Measurements from ENCODE around the gene PMF1.

Gene PMF1

DNA sequence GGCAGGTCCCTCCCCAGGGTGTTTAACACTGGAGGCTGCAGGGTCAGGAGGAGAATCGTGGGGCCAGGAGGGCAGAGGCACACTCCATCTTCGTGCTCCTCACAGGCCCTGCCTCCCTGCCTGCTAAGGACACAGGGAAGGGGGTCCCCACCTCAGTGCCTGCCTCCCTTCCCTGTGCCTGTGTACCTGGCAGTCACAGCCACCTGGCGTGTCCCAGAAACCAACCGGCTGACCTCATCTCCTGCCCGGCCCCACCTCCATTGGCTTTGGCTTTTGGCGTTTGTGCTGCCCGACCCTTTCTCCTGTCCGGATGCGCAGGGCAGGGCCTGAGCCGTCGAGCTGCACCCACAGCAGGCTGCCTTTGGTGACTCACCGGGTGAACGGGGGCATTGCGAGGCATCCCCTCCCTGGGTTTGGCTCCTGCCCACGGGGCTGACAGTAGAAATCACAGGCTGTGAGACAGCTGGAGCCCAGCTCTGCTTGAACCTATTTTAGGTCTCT, 28.6 kb downstream of the PMF1 start:
- DNase-seq: no peak

DNA sequence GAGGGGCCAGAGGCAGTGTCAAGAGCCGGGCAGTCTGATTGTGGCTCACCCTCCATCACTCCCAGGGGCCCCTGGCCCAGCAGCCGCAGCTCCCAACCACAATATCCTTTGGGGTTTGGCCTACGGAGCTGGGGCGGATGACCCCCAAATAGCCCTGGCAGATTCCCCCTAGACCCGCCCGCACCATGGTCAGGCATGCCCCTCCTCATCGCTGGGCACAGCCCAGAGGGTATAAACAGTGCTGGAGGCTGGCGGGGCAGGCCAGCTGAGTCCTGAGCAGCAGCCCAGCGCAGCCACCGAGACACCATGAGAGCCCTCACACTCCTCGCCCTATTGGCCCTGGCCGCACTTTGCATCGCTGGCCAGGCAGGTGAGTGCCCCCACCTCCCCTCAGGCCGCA, 29.1 kb downstream of the PMF1 start, which contains the start of gene BGLAP:
BGLAP (plus strand) TSS at position 259 of the 400 bp plus-strand sequence; CDS start at position 307, 48 bp downstream.
- DNase-seq: no peak

DNA sequence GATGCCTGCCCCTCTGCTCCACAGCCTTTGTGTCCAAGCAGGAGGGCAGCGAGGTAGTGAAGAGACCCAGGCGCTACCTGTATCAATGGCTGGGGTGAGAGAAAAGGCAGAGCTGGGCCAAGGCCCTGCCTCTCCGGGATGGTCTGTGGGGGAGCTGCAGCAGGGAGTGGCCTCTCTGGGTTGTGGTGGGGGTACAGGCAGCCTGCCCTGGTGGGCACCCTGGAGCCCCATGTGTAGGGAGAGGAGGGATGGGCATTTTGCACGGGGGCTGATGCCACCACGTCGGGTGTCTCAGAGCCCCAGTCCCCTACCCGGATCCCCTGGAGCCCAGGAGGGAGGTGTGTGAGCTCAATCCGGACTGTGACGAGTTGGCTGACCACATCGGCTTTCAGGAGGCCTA, 29.9 kb downstream of the PMF1 start:
- DNase-seq: no peak

DNA sequence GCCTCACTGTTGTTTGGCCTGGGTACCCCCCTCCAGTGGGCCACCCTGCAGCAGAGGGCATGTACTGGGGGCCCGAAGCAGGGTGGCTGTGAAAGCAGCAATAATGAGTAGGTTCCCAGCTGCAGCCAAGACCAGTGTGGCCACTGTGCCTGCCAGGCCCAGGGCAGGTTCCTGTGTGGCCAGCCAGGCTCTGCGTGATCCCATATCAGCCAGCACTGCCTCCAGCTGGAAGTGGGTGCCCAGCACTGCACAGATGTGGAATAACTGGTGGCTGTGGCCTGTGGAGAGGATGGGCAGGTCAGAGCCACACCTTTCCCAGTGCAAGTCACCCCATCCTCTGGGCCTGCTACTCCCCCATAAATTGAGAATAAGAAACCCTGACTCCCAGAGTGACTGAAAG, 31.3 kb downstream of the PMF1 start:
- DNase-seq: no peak

DNA sequence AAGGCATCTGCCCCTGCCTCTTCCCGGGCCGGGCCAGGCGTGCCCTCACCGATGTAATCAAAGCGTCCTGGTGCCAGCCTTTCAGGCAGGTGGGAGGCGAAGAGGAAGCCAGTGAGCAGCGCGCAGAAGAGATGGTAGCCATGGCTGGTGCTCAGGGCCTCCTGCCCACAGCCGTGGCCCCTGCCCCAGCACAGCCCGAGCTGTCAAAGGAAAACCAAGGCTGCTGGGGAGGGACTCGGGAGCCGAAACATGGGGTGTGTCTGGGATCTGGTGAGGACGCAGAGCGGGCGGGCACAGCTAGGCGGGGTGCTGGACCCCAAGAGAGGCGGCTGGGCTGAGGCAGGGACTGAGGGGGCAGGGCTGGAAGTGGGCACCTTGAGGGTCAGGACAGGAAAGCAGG, 31.9 kb downstream of the PMF1 start:
- DNase-seq: no peak

DNA sequence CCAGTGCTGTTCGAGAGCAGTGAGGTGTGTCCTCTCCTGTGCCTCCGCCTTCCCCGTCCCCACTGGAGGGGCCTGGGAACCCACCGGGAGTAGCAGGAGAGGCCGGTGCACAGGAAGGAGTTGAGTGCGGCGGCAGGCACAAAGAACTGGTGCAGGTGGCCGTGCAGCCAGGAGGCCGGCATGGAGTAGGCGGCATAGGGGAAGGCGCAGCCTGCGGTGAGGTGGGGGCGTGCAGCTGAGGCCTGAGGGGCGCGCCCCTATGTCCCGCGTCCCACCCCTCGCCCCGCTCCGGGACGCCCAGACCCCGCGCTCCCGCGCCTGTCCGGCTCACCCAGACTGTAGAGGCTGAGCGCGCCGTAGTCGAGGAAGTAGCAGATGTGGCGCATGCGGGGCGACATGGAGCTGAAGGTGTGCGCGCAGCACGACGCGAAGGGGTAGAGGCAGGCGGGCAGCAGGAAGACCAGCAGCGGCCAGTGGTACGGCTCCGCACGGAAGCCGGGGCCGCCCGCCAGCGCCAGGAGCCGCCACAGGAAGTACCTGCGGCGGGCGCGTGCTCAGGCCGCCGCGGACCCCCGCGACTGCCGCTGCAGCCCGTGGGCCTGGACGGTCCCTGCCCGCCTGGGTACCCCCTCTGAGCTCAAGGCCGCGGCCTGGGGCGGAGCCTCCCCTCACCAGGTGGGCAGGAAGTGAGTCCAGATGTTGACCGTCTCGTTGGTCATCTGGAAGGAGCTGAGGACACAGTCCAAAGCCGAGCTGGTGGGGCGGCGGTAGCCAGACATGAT, 32.8 kb downstream of the PMF1 start:
- peak; percentile 78 for DNase-seq

DNA sequence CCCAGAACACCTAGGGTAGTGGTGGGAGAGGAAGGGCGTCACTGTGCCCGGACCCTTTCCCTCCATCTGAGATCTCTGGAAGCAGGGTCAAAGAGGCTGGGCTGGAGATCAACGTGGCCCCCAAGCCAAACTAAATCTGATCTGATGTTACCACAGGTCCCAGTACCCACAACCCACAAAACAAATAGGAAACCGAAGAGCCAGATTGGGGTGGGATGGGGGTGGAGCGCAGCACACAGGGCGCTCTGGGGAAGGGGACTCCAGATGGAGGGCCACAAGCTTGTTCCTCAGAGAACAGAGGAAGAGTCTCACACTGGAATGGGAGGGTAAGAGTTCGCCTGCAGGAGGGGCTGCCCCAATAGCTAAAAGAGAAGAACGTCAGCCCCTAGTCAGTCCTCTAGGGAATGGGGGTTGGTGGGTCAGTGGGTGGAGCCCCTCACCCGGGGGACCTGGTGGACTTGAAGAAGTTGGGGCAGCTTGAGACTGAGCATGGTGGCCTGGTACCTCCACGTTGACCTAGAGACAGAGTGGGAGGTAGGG, 33.5 kb downstream of the PMF1 start:
- no peak for DNase-seq

DNA sequence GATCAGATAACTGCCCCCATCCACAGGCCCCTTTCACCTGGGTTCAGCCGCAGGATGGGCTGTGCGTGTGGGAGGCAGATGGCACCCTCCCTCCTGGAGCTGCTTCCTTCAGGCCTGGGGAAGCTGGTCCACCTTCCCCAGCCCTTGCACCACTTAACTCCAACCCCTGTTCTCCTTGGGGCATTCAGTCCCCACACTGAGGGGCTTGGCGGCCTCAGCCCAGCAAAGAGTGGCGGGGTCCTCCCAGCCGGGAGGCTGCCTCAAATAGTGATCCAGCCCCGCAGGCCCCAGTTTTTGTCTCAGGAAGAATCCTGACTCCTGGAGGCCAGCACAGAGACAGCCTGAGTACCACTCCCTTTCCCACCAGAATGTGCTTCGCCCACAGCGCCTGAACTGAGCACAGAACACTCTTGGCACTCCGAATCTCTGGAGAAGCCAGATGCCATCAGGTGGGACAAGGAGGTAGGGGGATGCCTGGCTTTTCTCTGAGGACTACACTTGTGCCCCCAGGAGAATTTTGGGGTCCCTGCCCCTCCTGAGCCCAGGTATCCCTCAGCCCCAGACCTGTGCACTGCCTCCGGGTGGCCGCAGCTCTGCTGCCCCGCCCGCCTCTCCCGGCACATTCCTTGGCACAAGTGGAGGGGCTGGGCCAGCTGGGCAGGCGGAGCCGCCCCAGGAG, 34.1 kb downstream of the PMF1 start:
- no peak for DNase-seq

DNA sequence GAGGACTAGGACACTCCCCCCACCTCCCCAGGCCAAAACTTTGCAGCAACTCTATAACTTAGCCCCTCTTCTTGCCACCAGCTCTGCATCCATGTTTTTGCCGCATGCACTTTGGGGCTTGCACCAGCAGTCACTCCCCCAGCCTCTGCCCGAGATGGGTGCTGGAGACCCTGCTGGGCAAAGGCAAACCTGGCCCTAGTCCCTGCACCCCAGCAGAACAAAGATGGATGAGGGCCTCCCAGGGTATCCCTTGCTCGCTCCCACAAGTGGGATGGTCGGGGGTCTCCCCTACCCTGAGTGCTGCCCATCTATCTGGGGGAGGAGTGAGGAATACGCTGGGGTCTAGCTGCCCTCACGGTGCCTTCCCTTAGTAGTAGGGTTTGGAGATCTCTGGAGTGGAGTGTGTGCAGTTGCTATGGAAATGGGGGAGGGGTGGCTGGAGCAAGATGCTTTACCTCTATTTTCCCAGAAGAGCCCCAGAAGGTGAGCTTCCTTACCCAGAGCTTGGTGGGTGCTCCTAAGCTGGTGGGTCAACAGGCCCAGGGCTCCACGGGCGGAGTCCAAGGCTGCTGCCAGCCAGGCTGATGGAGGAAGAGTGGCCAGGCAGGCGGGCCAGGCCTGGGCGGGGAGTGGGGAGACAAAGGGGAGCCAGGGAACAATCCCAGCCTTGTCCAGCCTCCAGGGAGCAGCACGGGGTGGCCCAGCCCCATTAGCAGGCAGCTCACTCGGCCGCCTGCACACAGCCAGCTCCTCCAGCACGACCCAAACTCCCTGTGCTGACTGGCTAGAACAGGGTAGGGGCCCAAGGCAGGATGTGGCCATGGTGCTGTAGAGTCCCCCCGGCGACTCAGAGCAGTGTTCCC, 34.9 kb downstream of the PMF1 start, which contains the start of gene PAQR6:
PAQR6 (minus strand) TSS at position 597 of the 863 bp plus-strand sequence. CDS start 1,325 bp downstream, outside the sequence.
- DNase-seq: no peak

DNA sequence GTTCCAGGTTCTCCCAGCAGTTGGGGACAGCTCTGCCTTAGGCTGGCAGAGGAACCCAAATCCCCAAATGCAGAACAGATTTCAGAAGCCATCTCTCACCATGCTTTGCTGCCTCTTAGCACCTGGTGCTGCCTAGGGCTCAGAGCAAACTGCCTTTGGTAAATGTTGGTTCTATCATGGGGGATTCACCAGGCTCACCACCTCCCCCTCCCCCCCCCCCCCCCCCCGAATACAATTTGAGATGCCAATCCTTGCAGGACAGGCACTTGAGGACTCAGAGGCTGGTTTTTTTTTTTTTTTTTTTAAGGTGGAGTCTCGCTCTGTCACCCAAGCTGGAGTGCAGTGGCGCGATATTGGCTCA, 35.5 kb downstream of the PMF1 start:
- no peak for DNase-seq

DNA sequence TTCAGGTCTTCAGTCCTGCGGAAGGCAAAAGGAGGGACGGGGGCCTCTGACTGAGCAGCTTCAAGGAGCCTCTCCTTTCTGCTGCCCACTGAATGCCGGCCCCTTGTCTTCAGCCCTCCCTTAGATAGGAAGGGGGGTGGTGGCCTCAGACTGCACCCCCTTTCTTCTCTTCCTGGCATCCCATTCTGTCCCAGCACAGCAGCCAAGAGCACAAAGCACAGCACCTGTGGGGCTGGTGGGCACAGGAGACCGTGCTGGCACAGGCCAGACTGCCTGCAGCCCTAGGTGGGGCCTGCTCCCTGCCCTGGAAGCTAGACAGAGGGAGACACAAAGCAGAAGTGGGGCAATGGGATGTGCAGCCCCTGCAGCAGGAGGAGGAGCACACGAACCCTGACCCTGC, 36.8 kb downstream of the PMF1 start:
- DNase-seq: no peak

DNA sequence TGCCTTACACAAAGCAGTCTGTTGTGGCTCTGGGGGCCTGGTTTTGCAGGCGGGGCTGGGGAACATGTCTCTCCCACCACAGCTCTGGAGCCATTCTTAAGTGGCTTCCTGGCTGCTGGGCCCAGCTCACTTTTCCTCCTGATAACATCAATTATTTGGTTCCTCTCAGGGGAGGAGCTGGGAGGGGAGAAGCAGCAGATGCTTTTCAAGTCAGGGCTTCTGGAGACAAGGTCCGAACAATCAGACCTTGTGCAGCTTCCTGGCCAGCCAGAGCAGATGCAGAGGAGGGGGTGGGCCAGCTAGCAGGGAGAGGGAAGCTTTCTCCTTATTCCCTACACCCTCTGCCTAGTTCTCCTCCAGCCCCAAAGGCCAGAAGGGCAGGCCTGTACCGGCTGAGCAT, 38.7 kb downstream of the PMF1 start:
- DNase-seq: no peak

DNA sequence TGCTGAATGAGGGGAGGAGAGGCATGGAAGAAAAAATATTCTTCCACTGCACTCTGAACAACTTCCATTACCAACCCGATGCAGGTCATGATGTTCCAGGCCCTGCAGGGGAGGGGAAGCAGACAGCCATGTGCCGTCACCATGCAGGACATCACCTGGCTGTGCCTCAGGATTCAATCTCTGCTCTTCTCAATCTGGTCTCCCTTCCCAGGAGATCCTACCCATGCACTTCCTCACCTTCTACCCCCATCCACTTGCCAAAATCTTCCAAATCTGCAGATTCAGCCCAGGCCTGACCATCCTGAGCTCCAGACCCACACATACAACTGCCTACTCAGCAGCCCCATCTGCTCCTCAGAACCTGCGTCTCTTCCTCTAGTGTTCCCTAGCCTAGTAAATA, 40.8 kb downstream of the PMF1 start:
- DNase-seq: no peak

DNA sequence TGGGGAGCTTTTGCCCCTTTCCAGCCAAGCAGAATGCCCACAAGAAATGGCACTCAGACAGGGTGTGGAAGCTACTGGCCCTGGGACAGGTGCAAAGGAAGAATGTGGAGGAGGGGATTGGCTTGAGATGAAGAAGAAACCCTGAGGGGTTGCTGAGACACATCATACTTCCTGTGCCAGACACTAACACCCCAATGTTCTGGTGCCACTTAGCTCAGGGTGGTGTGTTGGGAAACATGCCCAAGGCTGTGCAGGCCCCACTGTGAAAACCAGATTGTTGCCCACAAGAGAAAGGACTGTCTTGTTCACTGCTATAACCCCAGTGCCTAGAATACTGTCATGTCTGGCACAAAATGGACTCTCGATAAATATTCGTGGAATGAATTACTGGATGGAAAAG, 44.9 kb downstream of the PMF1 start:
- DNase-seq: no peak

DNA sequence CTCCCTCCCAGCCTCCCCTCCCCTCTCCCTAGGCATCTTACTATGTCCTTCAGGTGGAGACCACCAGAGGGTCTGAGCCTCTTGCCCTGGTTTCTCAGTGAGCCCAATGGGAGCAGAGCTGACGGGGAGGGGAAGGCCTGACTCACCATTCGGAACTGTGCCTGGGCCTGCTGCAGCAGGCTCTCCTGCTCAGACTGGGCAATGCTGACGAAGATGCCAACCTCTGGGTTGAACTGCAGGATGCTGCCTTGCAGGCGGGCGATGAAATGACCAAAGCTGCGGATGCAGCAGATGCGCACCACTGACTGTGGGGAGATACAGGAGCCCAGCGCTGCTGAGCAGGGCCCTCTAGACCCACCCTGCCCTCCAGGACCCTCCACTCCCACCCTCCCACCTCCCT, 46.1 kb downstream of the PMF1 start:
- DNase-seq: no peak

DNA sequence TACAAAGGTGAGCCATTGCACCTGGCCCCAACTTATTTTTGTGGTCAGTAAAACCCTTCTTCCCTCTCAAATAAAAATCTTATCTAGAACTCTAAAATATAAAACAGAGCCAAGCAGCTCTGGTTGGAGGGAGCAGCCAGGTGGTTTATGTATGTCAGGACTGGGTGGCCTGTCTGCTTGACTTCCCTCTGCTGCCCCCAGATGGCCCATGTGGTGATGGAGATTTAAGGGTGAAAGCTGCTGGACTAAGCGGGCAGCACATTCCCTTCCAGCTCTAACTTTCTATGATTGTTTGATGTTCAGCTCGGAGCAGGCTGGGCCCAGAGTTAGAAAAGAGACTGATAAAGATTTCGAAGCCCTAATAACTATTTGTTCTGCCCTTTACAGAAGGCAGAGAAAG, 47.0 kb downstream of the PMF1 start:
- no peak for DNase-seq

DNA sequence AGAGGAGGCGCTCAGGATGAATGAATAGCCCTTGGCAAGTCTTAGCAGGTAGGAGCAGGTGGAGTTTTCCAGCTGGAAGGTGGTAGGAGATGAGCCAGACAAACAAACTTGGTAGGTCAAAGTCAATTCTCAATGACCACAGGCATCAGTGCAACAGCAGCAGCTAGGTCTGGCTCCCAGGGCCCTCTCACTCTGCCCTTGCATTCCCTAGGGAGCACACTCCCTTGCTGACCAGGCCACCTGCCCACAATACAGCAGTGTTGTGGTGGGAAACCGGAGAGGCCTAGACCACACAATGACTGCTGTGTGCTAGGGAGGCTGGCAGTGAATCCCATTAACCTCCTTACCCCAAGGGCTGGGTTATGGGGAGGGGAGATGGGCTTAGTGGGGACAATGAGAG, 48.1 kb downstream of the PMF1 start:
- DNase-seq: no peak

DNA sequence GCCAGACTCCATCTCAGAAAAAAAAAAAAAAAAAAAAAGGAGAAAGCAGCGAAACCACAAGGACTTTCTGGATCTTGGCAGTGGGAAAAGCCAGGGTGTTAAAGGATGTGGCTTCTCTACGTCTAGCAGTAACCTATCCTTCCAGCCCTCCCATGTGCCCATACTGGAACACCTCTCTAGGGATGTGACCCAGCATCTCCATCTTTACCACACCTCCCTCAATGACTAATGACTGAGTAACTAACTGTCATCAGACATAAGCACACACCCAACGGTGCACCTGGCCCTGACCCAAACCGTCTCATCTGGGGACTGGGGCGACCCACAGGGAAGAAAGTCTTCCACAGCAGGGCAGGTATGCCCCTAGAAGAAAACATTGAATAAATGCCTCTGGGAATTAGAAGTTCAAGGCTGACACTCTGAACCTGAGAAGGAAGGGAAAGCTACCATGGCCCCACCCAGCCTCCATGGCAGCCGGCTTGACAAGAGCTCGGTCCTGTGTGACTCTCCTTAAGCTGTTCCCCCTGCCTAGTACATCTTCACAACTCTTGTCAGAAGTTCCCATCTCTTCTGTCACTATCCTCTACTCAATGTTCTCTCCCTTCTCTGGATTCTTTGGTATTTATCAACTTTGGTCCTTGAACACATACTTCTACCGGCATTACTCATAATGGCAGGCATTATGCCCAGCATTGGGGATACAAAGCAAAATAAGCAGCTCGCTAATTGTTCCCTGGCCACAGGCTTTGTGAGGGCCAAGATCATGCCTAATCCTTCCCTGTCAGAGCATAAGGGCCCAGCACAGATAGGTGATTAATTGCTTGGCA, 49.9 kb downstream of the PMF1 start:
- no peak for DNase-seq

DNA sequence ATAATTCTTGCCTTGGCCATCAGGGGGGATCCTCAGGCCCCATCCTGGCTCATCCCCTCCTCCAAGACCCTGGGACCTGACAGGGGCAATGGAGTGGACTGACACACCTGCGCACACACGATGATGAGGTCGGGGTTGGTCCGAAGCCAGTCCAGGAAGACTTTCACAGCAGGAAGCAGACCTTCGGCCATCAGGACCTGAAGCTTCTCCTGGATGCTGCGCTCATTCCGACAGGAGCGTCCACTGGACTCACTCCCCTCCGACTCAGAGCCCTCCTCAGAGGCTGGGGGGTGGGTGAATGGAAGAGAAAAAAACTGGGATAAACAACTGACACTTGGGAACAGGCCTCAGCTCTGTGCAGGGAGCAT, 50.5 kb downstream of the PMF1 start:
- no peak for DNase-seq

DNA sequence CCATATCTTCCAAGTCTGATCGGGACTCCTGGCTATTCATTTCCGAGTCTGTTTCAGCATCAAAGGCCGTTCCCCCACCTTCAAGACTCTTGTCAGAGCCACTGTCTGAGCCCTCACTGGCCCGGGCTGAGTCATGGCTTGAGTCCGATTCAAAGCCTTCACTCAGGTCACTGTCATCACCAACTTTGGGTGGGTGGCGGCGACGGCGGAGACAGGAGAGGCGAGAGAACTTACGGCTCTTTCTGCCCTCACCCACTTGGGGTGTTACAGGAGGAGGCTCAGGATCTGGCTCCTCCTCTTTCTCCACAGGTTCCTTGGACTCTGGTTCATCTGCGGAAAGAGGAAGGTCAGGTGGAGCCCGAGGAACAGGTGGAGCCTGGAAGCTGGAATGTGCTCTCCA, 53.2 kb downstream of the PMF1 start:
- DNase-seq: no peak

DNA sequence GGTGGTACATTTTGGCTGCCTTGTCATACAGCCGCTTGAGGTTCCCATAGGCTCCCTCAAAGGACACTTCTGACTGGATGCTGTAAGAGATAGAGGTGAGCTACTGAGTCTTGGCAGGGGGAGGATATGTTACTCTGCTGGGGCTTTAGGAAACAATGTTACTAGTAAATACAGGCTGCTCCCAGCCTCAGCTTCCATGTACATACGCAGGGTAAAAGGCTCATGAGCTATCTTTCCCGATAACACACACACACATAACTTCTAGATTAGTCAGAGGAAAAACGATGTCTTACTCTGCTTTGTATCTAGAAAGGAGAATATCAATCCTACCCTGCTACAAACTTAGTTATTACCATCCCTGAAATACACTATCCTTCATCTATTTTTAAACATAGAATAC, 55.5 kb downstream of the PMF1 start:
- DNase-seq: no peak

DNA sequence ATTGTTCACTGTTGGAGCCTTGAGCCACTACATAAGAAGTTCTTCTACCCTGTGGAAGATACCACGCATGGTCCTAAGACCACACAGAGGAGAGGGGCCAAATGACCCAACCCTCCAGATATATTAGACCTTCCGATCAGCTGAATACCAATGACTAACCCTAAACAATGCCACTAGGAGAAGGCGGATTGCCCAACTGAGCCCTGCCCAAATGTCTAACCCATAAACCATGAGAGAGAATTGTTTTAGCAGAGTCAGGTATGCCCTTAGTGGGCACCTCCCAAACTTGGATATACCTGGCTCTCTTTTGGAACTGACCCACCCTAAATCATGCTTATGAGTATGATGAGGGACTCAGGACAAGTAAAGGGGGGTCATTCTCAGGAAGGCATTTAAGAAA, 57.5 kb downstream of the PMF1 start:
- no peak for DNase-seq

Measured in activated effector memory CD4-positive, alpha-beta T cell treated with anti-CD3 and anti-CD28 coated beads, Interleukin-2, amount 50 U/mL, for 16 hours (primary cell).